HepG2 (cell line): ENCODE measurements around the gene NFKBIA. TPM values are rescaled to one million over a fixed set of nuclear protein-coding genes. Genes with fewer than 3 reads are reported as not detected.

Experiments used
- GABPA ChIP-seq, 2 experiments: IDR thresholded peaks; 2 replicates each; pipeline ENCODE4 v1.6.1; 2011 to 2016; ENCODE audit warnings: low read depth in 2 of 2, low read length in 1 of 2, missing biosample characterization in 1 of 2, missing genetic modification characterization in 1 of 2
- HDAC2 ChIP-seq: sonication (generic); formaldehyde crosslinking; IDR thresholded peaks from 2 replicates; pipeline ENCODE4 v1.4.0; 2020; ENCODE audit warnings: missing genetic modification reagents
- HHEX ChIP-seq: IDR thresholded peaks from 2 replicates; pipeline ENCODE4 v1.6.1; 2016; ENCODE audit warnings: control low read depth
- KDM6A ChIP-seq: IDR thresholded peaks from 2 replicates; pipeline ENCODE4 v1.6.1; 2016; ENCODE audit warnings: low read depth
- MEIS1 ChIP-seq: sonication (generic); formaldehyde crosslinking; IDR thresholded peaks from 2 replicates; pipeline ENCODE4 v1.9.0; 2021; ENCODE audit warnings: mild to moderate bottlenecking, missing genetic modification reagents, moderate library complexity, borderline replicate concordance
- NFKBIZ ChIP-seq: IDR thresholded peaks from 2 replicates; pipeline ENCODE4 v1.6.1; 2018; ENCODE audit warnings: missing genetic modification reagents, missing compliant biosample characterization
- SMC3 ChIP-seq: IDR thresholded peaks from 2 replicates; pipeline ENCODE4 v1.6.1; 2011; ENCODE audit warnings: low read length, improper control_type of control experiment
- STAT5B ChIP-seq: sonication (generic); formaldehyde crosslinking; IDR thresholded peaks from 2 replicates; pipeline ENCODE4 v1.4.0; 2020; ENCODE audit warnings: missing genetic modification reagents
- ZNF335 ChIP-seq: sonication (generic); formaldehyde crosslinking; IDR thresholded peaks from 2 replicates; pipeline ENCODE4 v1.4.0; 2020; ENCODE audit warnings: missing genetic modification reagents
- ZNF605 ChIP-seq: sonication (generic); formaldehyde crosslinking; IDR thresholded peaks from 2 replicates; pipeline ENCODE4 v1.8.0; 2022; ENCODE audit warnings: mild to moderate bottlenecking, missing genetic modification reagents
- ZNF615 ChIP-seq: sonication (generic); formaldehyde crosslinking; IDR thresholded peaks from 2 replicates; pipeline ENCODE4 v1.5.0; 2020; ENCODE audit warnings: mild to moderate bottlenecking, missing genetic modification reagents, borderline replicate concordance
- polyA plus RNA-seq, 8 experiments: library from polyadenylated mRNA; depleted of rRNA in 3 of 8; stranded (reverse) in 7 of 8; unstranded in 1 of 8; fragments of >200 nt; fragmentation: Illumina TruSeq in 4 of 8; extraction: Trizol in 4 of 8; gene quantifications; 2 replicates each; pipeline versions ENCODE4 v1.2.1 to v1.2.3, GENCODE V29; 2011 to 2016; ENCODE audit warnings: low read depth in 4 of 8, missing spikeins in 1 of 8, mixed read lengths in 1 of 8; ENCODE audit not compliant: insufficient read depth in 1 of 8
- total RNA-seq, 5 experiments: library from RNA; depleted of rRNA; stranded (reverse); fragments of >200 nt; fragmentation: Illumina TruSeq; extraction: Trizol; gene quantifications; 2 replicates each; pipeline ENCODE4 v1.2.3, GENCODE V29; 2016; ENCODE audit warnings: low read depth in 1 of 5
- TF ChIP-seq, protein P1 (sequence below), 2 experiments: sonication (generic) in 1 of 2; formaldehyde crosslinking in 1 of 2; IDR thresholded peaks; 2 replicates each; pipeline versions ENCODE4 v1.6.1 to v1.9.0; 2014 to 2022; ENCODE audit warnings: antibody characterized with exemption in 1 of 2, borderline replicate concordance in 1 of 2, inconsistent platforms in 1 of 2, low read depth in 1 of 2, missing genetic modification reagents in 1 of 2
- TF ChIP-seq, protein P2 (sequence below): sonication (generic); formaldehyde crosslinking; IDR thresholded peaks from 2 replicates; pipeline ENCODE4 v1.4.0; 2020; ENCODE audit warnings: missing genetic modification reagents
- TF ChIP-seq, protein P3 (sequence below): sonication (generic); formaldehyde crosslinking; IDR thresholded peaks from 2 replicates; pipeline ENCODE4 v1.4.0; 2020; ENCODE audit warnings: mild to moderate bottlenecking, missing genetic modification reagents
- TF ChIP-seq, protein P4 (sequence below): sonication (generic); formaldehyde crosslinking; conservative IDR thresholded peaks from 2 replicates; pipeline ENCODE4 v1.4.0; 2020; ENCODE audit warnings: missing genetic modification reagents
- TF ChIP-seq, protein P5 (sequence below): sonication (generic); formaldehyde crosslinking; IDR thresholded peaks from 2 replicates; pipeline ENCODE4 v1.4.0; 2020; ENCODE audit warnings: missing genetic modification reagents

The NFKBIA gene
- total and polyA plus RNA-seq, 2 of the 13 experiments (the other 11 are each of a cell fraction or from before 2014, with no cell fraction given) = 197 to 319 TPM

DNA sequence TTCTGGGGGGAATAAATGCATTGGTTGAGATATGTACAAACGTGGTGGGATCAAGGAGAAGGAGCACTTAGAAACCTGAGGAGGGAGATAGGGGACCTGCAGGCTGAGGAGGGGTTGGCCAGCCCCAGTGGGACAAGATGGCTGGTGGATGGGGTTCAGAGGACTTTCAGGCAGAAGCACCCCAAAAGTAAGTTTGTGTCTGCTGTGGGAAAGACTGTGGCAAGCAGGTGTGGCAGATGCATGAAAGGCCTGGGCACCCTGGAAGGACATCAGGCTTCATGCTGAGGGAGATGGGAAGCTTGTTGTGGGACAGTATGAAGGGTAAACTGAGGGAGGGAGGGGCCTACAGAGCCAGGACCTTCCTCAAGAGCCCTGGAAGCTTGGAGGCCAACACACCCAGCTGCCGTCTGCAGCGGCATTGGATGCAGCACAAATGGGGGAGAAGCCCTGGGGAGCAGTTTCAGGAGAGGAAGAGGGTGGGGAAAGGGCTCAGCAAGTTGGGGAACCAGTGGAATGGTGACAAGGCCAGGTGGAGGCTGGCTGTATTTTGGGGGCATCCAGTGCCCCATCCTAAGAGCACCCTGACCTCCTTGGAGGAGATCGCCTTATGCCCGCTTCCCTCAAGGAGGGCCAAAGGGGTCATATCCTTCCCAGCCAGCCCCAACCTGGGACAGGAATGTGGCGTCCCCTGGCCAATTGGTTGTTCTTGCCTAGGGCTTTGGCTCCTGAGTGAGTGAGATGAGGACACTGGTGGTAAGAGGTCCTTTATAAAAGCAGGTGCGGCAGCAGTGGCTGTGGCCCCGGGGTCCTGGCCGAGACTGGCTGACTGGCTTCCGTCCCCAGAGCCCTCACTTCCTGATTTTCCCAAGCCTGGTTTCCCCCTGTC is 20.7 kb downstream of the NFKBIA start (continued):
- TF ChIP-seq, protein P1, sequence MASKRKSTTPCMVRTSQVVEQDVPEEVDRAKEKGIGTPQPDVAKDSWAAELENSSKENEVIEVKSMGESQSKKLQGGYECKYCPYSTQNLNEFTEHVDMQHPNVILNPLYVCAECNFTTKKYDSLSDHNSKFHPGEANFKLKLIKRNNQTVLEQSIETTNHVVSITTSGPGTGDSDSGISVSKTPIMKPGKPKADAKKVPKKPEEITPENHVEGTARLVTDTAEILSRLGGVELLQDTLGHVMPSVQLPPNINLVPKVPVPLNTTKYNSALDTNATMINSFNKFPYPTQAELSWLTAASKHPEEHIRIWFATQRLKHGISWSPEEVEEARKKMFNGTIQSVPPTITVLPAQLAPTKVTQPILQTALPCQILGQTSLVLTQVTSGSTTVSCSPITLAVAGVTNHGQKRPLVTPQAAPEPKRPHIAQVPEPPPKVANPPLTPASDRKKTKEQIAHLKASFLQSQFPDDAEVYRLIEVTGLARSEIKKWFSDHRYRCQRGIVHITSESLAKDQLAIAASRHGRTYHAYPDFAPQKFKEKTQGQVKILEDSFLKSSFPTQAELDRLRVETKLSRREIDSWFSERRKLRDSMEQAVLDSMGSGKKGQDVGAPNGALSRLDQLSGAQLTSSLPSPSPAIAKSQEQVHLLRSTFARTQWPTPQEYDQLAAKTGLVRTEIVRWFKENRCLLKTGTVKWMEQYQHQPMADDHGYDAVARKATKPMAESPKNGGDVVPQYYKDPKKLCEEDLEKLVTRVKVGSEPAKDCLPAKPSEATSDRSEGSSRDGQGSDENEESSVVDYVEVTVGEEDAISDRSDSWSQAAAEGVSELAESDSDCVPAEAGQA (IDR thresholded peaks at IDR 0.05; ENCODE audit: low read depth) = 0 out of 2 replicates have a peak, but pooled peaks have one; percentile 8
- TF ChIP-seq, protein P1 (CRISPR knock-in tag; IDR thresholded peaks at IDR 0.05; ENCODE audit: borderline replicate concordance) = no peak
- TF ChIP-seq GABPA (IDR thresholded peaks at IDR 0.05; ENCODE audit: low read depth, low read length) (no peak), GABPA (CRISPR knock-in tag; IDR thresholded peaks at IDR 0.05; ENCODE audit: low read depth) (no peak), HHEX (peak; percentile 18; the same call in 1 of the 2 replicates), KDM6A (CRISPR knock-in tag) (no peak), MEIS1 (CRISPR knock-in tag) (0 out of 2 replicates have a peak, but pooled peaks have one; percentile 42), ZNF615 (CRISPR knock-in tag) (no peak), ZNF335 (CRISPR knock-in tag) (no peak), SMC3 (no peak), NFKBIZ (CRISPR knock-in tag) (0 out of 2 replicates have a peak, but pooled peaks have one; percentile 12), STAT5B (CRISPR knock-in tag) (0 out of 2 replicates have a peak, but pooled peaks have one; percentile 54), ZNF605 (peak; percentile 10; the same call in 1 of the 2 replicates), HDAC2 (CRISPR knock-in tag) (no peak)
- TF ChIP-seq, protein P2, sequence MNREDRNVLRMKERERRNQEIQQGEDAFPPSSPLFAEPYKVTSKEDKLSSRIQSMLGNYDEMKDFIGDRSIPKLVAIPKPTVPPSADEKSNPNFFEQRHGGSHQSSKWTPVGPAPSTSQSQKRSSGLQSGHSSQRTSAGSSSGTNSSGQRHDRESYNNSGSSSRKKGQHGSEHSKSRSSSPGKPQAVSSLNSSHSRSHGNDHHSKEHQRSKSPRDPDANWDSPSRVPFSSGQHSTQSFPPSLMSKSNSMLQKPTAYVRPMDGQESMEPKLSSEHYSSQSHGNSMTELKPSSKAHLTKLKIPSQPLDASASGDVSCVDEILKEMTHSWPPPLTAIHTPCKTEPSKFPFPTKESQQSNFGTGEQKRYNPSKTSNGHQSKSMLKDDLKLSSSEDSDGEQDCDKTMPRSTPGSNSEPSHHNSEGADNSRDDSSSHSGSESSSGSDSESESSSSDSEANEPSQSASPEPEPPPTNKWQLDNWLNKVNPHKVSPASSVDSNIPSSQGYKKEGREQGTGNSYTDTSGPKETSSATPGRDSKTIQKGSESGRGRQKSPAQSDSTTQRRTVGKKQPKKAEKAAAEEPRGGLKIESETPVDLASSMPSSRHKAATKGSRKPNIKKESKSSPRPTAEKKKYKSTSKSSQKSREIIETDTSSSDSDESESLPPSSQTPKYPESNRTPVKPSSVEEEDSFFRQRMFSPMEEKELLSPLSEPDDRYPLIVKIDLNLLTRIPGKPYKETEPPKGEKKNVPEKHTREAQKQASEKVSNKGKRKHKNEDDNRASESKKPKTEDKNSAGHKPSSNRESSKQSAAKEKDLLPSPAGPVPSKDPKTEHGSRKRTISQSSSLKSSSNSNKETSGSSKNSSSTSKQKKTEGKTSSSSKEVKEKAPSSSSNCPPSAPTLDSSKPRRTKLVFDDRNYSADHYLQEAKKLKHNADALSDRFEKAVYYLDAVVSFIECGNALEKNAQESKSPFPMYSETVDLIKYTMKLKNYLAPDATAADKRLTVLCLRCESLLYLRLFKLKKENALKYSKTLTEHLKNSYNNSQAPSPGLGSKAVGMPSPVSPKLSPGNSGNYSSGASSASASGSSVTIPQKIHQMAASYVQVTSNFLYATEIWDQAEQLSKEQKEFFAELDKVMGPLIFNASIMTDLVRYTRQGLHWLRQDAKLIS (CRISPR knock-in tag) = no peak
- TF ChIP-seq, protein P3, sequence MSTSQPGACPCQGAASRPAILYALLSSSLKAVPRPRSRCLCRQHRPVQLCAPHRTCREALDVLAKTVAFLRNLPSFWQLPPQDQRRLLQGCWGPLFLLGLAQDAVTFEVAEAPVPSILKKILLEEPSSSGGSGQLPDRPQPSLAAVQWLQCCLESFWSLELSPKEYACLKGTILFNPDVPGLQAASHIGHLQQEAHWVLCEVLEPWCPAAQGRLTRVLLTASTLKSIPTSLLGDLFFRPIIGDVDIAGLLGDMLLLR = no peak
- TF ChIP-seq, protein P4, sequence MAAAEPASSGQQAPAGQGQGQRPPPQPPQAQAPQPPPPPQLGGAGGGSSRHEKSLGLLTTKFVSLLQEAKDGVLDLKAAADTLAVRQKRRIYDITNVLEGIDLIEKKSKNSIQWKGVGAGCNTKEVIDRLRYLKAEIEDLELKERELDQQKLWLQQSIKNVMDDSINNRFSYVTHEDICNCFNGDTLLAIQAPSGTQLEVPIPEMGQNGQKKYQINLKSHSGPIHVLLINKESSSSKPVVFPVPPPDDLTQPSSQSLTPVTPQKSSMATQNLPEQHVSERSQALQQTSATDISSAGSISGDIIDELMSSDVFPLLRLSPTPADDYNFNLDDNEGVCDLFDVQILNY (CRISPR knock-in tag) = no peak
- TF ChIP-seq, protein P5, sequence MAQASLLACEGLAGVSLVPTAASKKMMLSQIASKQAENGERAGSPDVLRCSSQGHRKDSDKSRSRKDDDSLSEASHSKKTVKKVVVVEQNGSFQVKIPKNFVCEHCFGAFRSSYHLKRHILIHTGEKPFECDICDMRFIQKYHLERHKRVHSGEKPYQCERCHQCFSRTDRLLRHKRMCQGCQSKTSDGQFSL = no peak
